ENCODE data around the gene SRI. TPM values are rescaled to one million over a fixed set of nuclear protein-coding genes. Genes with fewer than 3 reads are reported as not detected.
"Not testable (repeated sequence)": the region's sequence is repeated elsewhere in the genome, so short reads cannot be mapped to it uniquely, and the experiment has no call there.

Gene SRI
- total RNA-seq, 1 donor from 2014 or later: 121 TPM

- no peak for DNase-seq
Measured at GRCh38 chr7:88172842-88173241, 47.0 kb downstream of the SRI start.

- DNase-seq: peak; percentile 47
Measured at GRCh38 chr7:88169717-88170320, 50.0 kb downstream of the SRI start.

- DNase-seq: no peak
Measured at GRCh38 chr7:88167721-88168120, 52.1 kb downstream of the SRI start.

- DNase-seq: no peak
Measured at GRCh38 chr7:88167223-88167622, 52.6 kb downstream of the SRI start.

- no peak for DNase-seq
Measured at GRCh38 chr7:88165697-88166096, 54.1 kb downstream of the SRI start.

- not testable (repeated sequence) for DNase-seq
Measured at GRCh38 chr7:88159741-88160140, 60.1 kb downstream of the SRI start.

- no peak for DNase-seq
Measured at GRCh38 chr7:88156356-88156755, 63.5 kb downstream of the SRI start.

- no peak for DNase-seq
Measured at GRCh38 chr7:88155756-88156155, 64.1 kb downstream of the SRI start.

Other genes with a start within 250 kb of the SRI start
- gene STEAP4, start 86.9 kb upstream of the SRI start, total RNA-seq: not detected in 2 replicates